HepG2 (cell line): Measurements from ENCODE around the gene DPEP1. TPM values are rescaled to one million over a fixed set of nuclear protein-coding genes. Genes with fewer than 3 reads are reported as not detected.
A peak's percentile ranks its signal among the peaks of the same experiment; 100 is the strongest.

Experiments used
- MAX ChIP-seq: IDR thresholded peaks from 2 replicates; pipeline ENCODE4 v1.6.1; 2012; ENCODE audit warnings: inconsistent platforms
- NR2F6 ChIP-seq, 2 experiments: IDR thresholded peaks; 2 replicates each; pipeline ENCODE4 v1.6.1; 2016; ENCODE audit warnings: antibody characterized with exemption in 1 of 2, mild to moderate bottlenecking in 1 of 2
- SNAPC4 ChIP-seq: sonication (generic); formaldehyde crosslinking; IDR thresholded peaks from 2 replicates; pipeline ENCODE4 v1.4.0; 2020; ENCODE audit warnings: mild to moderate bottlenecking, missing genetic modification reagents
- ZNF224 ChIP-seq: sonication (generic); formaldehyde crosslinking; IDR thresholded peaks from 2 replicates; pipeline ENCODE4 v1.5.0; 2020; ENCODE audit warnings: mild to moderate bottlenecking, missing genetic modification reagents
- ZNF660 ChIP-seq: sonication (generic); formaldehyde crosslinking; IDR thresholded peaks from 2 replicates; pipeline ENCODE4 v1.5.1; 2020; ENCODE audit warnings: mild to moderate bottlenecking, low read depth, missing genetic modification reagents, borderline replicate concordance
- polyA plus RNA-seq, 8 experiments: library from polyadenylated mRNA; depleted of rRNA in 3 of 8; stranded (reverse) in 7 of 8; unstranded in 1 of 8; fragments of >200 nt; fragmentation: Illumina TruSeq in 4 of 8; extraction: Trizol in 4 of 8; gene quantifications; 2 replicates each; pipeline versions ENCODE4 v1.2.1 to v1.2.3, GENCODE V29; 2011 to 2016; ENCODE audit warnings: low read depth in 4 of 8, missing spikeins in 1 of 8, mixed read lengths in 1 of 8; ENCODE audit not compliant: insufficient read depth in 1 of 8
- total RNA-seq, 5 experiments: library from RNA; depleted of rRNA; stranded (reverse); fragments of >200 nt; fragmentation: Illumina TruSeq; extraction: Trizol; gene quantifications; 2 replicates each; pipeline ENCODE4 v1.2.3, GENCODE V29; 2016; ENCODE audit warnings: low read depth in 1 of 5
- TF ChIP-seq, protein P1 (sequence below): sonication (generic); formaldehyde crosslinking; IDR thresholded peaks from 2 replicates; pipeline ENCODE4 v1.4.0; 2020; ENCODE audit warnings: missing genetic modification reagents

The DPEP1 gene
- total and polyA plus RNA-seq, 2 of the 13 experiments (the other 11 are each of a cell fraction or from before 2014, with no cell fraction given) = 37.6 to 52.2 TPM

DNA sequence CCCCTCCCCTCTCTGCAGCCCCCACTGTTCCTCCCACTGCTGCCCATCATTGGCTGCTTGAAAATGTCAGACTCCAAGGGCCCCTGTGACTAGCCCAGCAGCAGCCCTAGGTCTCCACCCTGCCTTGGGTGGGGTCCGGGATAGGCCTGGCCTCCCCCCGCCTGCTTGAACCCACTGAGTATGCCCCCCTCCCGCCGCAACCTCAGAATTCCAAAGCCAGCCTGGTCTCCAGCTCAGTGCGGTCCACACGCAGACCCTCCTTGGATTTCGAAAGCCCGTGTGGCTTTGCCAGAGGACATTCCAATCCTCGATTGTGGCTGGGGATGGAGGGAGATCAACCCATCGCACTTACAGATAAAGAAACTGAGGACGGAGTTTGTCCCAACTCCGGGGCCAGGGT is 6.4 kb downstream of the DPEP1 start (continued):
- TF ChIP-seq SNAPC4 (CRISPR knock-in tag) (no peak), MAX (peak; percentile 1; the same call in 1 of the 2 replicates), ZNF224 (CRISPR knock-in tag) (no peak), NR2F6 (IDR thresholded peaks at IDR 0.05) (no peak), NR2F6 (CRISPR knock-in tag; IDR thresholded peaks at IDR 0.05) (no peak), ZNF660 (CRISPR knock-in tag) (no peak)
- TF ChIP-seq, protein P1, sequence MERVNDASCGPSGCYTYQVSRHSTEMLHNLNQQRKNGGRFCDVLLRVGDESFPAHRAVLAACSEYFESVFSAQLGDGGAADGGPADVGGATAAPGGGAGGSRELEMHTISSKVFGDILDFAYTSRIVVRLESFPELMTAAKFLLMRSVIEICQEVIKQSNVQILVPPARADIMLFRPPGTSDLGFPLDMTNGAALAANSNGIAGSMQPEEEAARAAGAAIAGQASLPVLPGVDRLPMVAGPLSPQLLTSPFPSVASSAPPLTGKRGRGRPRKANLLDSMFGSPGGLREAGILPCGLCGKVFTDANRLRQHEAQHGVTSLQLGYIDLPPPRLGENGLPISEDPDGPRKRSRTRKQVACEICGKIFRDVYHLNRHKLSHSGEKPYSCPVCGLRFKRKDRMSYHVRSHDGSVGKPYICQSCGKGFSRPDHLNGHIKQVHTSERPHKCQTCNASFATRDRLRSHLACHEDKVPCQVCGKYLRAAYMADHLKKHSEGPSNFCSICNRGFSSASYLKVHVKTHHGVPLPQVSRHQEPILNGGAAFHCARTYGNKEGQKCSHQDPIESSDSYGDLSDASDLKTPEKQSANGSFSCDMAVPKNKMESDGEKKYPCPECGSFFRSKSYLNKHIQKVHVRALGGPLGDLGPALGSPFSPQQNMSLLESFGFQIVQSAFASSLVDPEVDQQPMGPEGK (CRISPR knock-in tag) = peak; percentile 33; the same call in 1 of the 2 replicates
